AG10803 (cell line): ENCODE results near the gene ZNRF1.
A peak's percentile ranks its signal among the peaks of the same experiment; 100 is the strongest.
"Not testable (repeated sequence)": the region's sequence is repeated elsewhere in the genome, so short reads cannot be mapped to it uniquely, and the experiment has no call there.

Source experiments
- DNase-seq: peaks from one replicate; pipeline ENCODE4 v3.0.0; 2010; ENCODE audit warnings: low read depth
- H3K4me3 ChIP-seq: 2 replicates; pipeline ENCODE4 v1.5.1; 2011; ENCODE audit warnings: mild to moderate bottlenecking, low read length, control low read depth
- CTCF ChIP-seq: conservative IDR thresholded peaks from 2 replicates; pipeline ENCODE4 v1.5.1; 2011; ENCODE audit warnings: mild to moderate bottlenecking, low read length, control low read depth, inconsistent platforms

Gene ZNRF1

GRCh38 chr16:75011634-75012307 is 12.9 kb downstream of the ZNRF1 start:
- H3K4me3 ChIP-seq: peak overlapping the region; percentile 25; the same call in 1 of the 2 replicates
- no peak for TF ChIP-seq CTCF
- DNase-seq: peak; percentile 86

- no peak for DNase-seq
- TF ChIP-seq CTCF: no peak
- H3K4me3 ChIP-seq: peak overlapping the region; percentile 25; the same call in 1 of the 2 replicates
Observed at GRCh38 chr16:75012380-75013081, 13.7 kb downstream of the ZNRF1 start.

- not testable (repeated sequence) for DNase-seq, H3K4me3 ChIP-seq
Observed at GRCh38 chr16:75013123-75013522, 14.3 kb downstream of the ZNRF1 start.

- DNase-seq: no peak
- H3K4me3 ChIP-seq: no peak overlapping the region
- no peak for TF ChIP-seq CTCF
Observed at GRCh38 chr16:75014318-75014717, 15.5 kb downstream of the ZNRF1 start.

GRCh38 chr16:75016451-75017081 is 17.7 kb downstream of the ZNRF1 start:
- DNase-seq, H3K4me3 ChIP-seq: not testable (repeated sequence)

- no peak for DNase-seq
- H3K4me3 ChIP-seq: no peak overlapping the region
- no peak for TF ChIP-seq CTCF
Observed at GRCh38 chr16:75017670-75018525, 19.1 kb downstream of the ZNRF1 start.

- H3K4me3 ChIP-seq: no peak overlapping the region
- DNase-seq: no peak
- TF ChIP-seq CTCF: no peak
Observed at GRCh38 chr16:75019007-75019406, 20.2 kb downstream of the ZNRF1 start.
